ENCODE results near the gene MINDY1. TPM values are rescaled to one million over a fixed set of nuclear protein-coding genes. Genes with fewer than 3 reads are reported as not detected.

MINDY1 gene
- total RNA-seq, 1 experiment from 2014 or later: 6.8 TPM

GRCh38 chr1:150957666-150958065 is 49.0 kb downstream of the MINDY1 start:
- no peak overlapping the region for H3K4me3 Mint-ChIP-seq
- H4K20me1 ChIP-seq (ENCODE audit: control insufficient read depth, insufficient read depth, insufficient read length): no peaks in the 10 kb centered on the region
- H3K4me1 Mint-ChIP-seq: no peaks in the 10 kb centered on the region
- no peak overlapping the region for H2BK12ac ChIP-seq (ENCODE audit: insufficient read length, low read depth, low read length)
- no peaks in the 10 kb centered on the region for H3K9me3 Mint-ChIP-seq
- H3T11ph ChIP-seq (ENCODE audit: low read length): no peak overlapping the region
- no peak for TF ChIP-seq CTCF (conservative IDR thresholded peaks at IDR 0.05)
- no peaks in the 10 kb centered on the region for H3K79me1 ChIP-seq (ENCODE audit: insufficient read depth, low read depth, low read length, poor library complexity, severe bottlenecking)
- H4K8ac ChIP-seq (replicated peaks; ENCODE audit: insufficient read length, low read depth, low read length): no peak overlapping the region
- H2BK5ac ChIP-seq (ENCODE audit: insufficient read length, low read length): no peak overlapping the region
- no peaks in the 10 kb centered on the region for H3K27me3 ChIP-seq (ENCODE audit: insufficient read depth, low read length)
- no peak overlapping the region for H3K9ac ChIP-seq (ENCODE audit: extremely low read depth, insufficient read length, low read length)
- H4K5ac ChIP-seq (ENCODE audit: insufficient read length, low read depth, low read length): no peak overlapping the region
- H2AK5ac ChIP-seq (ENCODE audit: insufficient read length, low read length): no peak overlapping the region
- H2BK15ac ChIP-seq (ENCODE audit: low read depth, low read length): no peak overlapping the region
- no peak overlapping the region for H3K27ac Mint-ChIP-seq
- no peak overlapping the region for H2BK20ac ChIP-seq (ENCODE audit: low read depth, low read length, poor library complexity, severe bottlenecking)
- no peak overlapping the region for H2BK120ac ChIP-seq (ENCODE audit: low read depth, low read length, poor library complexity, severe bottlenecking)
- H3K23me2 ChIP-seq (ENCODE audit: insufficient read length, low read depth, low read length, poor library complexity, severe bottlenecking): no peaks in the 10 kb centered on the region
- H3K27ac ChIP-seq (ENCODE audit: insufficient read length, low read depth, low read length): no peak overlapping the region
- peaks cover 37 to 89% (median 79%) of the 10 kb centered on the region in 3 experiments for H3K36me3 Mint-ChIP-seq (ENCODE audit: insufficient read depth in 1 of 3, low read depth in 3 of 3)
- no peak overlapping the region for H3K14ac ChIP-seq (ENCODE audit: insufficient read depth, low read length)
- no peak for DNase-seq
- H3K4ac ChIP-seq (ENCODE audit: low read depth, low read length): no peak overlapping the region
- no peaks in the 10 kb centered on the region for H3K27me3 Mint-ChIP-seq (ENCODE audit: low read depth)
- H3K9me3 ChIP-seq (ENCODE audit: control insufficient read depth, low read depth, low read length): no peaks in the 10 kb centered on the region
- H2AFZ ChIP-seq (ENCODE audit: low read length): no peak overlapping the region
- H3K18ac ChIP-seq (ENCODE audit: insufficient read length, low read depth, low read length): no peak overlapping the region
- H3K56ac ChIP-seq (ENCODE audit: insufficient read length, low read depth, low read length): no peak overlapping the region
- H3K4me1 ChIP-seq (ENCODE audit: insufficient read depth, low read length): no peaks in the 10 kb centered on the region
- no peak overlapping the region for H3K23ac ChIP-seq (ENCODE audit: insufficient read length, low read depth, low read length)
- no peak overlapping the region for H3K4me2 ChIP-seq (ENCODE audit: insufficient read depth, insufficient read length, low read length)
- WGBS (ENCODE audit: extremely low coverage, insufficient read length, low lambda C conversion rate): no CpG with 5 or more reads among the region's 11 CpGs
- no peak overlapping the region for H4K91ac ChIP-seq (ENCODE audit: insufficient read length, low read depth, low read length)
- H3K79me2 ChIP-seq (ENCODE audit: insufficient read depth, low read length): no peaks in the 10 kb centered on the region
